ENCODE data around the gene CTNS.

Gene CTNS

DNA sequence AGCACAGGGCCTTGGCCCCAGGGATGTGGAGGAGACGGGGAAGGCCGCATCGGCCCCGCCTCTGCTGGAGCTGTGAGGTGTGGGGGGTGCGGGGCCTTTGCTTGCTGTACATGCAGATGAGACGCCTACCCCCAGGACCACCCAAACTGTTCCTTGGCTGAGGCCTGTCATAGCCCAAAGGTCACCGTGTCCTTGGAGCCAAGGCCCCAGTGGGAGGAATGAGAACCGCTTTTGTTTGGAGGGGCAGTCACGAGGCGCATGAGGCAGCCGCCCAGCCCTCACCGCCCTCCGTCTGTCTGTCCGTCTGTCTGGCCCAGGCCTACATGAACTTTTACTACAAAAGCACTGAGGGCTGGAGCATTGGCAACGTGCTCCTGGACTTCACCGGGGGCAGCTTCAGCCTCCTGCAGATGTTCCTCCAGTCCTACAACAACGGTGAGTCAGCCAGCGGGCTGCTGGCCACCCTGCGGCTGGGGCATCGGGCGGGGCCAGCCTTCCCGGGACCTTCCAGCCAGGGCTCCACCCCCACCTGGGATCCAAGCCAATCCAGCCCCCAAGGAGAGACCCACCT, 23.1 kb downstream of the CTNS start:
- peak; percentile 81 for DNase-seq (ENCODE audit: low read depth)

DNA sequence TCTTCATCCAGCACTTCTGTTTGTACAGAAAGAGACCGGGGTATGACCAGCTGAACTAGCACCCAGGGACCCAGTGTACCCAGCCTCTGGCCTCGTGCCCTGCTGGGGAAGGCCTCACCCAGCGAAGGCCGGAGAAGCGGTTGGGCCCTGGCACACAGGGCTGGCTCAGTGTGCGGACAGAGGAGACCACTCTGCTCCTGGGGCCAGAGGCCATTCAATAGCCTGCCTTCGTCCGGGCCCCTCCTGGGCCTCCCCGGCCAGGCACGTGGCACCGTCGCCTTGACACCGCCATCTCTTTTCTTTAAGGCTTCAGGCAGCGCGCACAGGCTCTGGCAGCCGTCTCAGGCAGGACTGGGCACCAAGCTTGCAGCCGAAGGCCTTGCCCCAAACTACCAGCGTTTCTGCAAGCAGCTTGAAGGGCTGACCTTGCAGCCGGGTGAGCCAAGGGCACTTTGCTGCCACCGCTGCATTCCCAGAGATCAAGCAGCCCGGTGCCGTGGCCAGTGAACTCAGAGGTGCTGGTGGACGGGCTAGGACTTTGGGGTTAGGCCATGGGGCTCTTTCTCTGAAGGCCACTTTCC, 23.8 kb downstream of the CTNS start:
- no peak for DNase-seq (ENCODE audit: low read depth)

DNA sequence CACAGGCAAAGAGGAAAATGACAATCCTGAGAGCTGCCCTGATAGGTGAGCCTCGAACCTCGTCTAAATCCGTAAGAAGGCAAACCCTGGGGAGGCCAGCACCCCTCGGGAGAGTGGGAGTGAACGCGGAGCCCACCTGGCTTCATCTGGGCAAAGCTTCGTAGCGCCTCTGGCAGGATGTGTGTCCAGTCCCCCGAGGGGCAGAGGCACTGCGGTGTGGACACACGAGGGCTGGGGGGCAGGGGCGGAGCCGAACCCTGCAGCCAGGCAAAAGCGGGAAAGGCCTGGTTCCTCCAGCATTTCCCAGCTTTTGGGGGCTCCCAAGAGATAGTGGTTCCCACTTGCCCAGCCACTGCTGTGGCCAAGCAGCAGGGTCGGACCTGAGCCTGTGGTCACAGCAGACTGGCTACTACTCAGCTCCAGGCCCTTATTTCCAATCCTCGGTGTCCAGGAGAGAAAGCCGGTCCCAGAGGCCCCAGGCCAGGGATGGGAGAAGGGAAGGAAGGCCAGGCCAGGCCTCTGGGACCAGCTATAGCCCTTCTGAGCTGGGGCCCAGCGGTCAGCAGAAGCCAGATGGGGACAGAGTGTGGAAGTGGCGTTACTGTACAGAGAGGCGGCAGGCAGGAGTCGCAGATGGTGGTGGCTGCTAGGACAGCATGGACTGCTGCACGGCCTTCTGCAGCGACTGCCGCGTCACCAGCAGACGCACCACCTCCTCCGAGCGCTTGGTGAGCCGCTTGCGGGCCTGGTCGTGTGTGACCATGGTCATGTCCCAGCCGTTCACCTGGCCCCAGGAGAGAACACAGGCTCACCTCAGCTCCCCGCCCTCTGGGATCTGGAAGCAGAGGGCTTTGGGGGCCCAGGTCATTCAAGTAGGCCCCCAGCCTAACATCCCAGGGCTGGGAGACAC, 26.8 kb downstream of the CTNS start:
- DNase-seq (ENCODE audit: low read depth), result no peak

DNA sequence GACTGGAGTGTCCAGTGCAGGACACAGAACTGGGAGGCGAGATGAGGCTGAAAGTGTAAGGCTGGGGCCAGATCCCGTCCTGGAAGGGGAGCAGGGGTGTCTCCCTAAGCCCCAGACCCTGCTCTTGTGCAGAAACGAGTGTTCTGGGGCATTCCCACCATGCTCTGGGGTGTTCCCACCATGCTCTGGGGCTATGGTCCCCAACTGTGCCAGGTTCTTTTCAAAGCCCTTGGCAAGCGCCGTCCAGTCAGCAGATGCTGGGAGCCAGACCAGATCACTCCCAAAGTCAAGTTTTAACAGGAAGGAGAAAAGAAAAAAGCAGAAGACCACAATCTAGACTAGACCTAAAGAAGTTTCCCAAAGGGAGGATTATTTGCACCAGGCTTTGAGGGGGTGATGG, 29.3 kb downstream of the CTNS start:
- no peak for DNase-seq (ENCODE audit: low read depth)

DNA sequence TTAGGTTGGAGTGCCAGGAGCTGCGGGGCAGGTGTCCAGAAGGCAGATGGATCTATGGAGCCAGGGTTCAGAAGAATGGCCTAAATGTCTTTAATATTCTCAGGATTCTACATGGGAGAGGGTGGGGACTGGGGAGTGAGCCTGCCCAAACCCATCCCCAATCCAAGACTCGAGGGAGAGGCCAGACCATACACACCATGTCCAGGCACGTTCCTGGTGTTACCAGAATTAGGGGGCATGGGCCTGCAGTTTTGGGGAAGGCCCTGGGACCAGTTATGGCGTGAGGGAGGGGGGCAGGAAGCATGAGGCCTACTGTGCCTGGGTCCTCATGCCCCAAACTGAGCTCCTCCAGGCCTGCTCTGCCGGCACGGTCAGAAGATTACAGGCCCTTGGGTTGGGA, 30.0 kb downstream of the CTNS start:
- DNase-seq (ENCODE audit: low read depth), result no peak

DNA sequence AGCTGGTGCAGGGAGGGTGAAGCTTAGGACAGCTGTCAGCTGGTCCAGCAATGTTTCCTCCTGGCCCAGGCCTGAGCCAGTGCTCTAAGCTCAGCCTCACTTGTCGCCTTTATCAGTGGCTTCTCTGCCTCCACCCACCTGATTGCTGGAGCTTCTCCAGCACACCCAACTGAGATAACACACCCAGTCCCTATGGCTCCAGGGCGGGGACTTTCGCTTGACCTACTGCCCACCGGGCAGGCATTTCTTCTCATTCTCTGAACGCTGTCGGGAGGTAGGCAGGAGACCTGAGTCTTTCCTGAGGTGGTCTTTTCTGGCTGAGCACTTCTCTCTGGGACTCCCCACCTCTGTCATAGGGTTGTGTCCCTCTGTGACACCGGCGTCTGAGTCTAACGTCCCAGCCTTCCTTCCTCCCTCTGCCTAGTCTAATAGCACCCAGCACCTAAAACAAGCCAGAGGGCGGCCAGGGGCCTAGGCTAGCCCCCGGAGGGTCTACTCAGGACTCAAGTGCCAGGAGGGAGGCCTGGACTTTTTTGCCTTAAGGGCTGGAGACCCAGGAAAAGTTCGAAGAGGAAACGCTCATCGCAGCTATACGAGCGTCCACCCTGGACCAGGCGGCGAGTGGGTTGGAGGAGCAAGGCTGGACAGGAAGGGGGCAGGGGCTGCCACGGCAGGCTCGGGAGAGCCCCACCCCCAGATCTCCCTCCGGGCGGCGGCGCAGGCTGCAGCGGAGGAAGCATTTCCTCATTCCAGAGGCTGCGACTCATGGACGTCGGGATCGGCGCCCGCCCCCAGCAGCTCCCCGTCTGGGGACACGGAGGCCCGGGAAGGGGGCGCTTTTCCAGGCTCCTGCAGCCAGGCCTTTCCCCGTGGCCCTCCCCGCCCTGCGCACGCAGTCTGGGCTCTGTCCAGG, 31.1 kb downstream of the CTNS start:
- DNase-seq (ENCODE audit: low read depth), result peak; percentile 84

DNA sequence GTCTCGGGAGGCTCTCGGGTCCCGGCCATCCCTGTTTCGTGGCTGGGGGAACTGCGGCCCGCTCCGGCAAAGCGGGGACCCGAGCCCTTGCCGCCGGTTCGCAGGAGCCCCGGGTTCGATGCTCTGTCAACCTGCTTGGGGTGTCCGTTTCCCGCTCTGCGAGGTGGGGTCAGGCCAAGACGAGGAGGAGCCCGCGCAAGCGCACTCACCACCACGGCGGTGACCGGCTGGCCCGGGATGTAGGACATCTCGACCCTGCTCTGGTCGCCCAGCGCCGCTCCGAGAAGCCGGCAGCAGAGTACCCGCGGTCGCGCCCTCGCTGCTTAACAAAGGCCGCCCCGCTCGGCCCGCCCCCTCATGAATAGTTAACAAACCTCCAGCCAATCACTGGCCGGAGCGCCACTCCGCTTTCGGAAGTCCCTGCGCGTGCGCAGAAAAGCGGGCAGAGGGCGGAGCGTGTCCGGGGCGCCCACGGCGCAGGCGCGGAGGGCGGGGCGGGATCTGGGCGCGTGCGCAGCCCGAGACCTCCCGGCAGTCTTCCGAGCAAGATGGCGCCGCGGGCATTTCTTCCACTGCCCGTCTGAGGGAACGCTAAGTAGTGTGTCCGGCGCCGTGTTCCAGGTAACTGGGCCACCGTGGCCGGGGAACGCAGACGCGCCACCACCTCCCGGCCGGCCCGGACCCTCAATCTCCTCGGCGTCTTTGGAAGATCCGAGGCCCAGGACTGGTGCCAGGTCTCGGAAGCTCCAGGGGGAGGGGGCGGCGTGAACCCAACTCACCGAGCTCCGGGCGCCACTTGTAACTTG, 31.9 kb downstream of the CTNS start, which contains the start of the genes EMC6 and TAX1BP3:
TSS of gene EMC6 (plus strand) at position 534 of the 806 bp plus-strand sequence. CDS start 335 bp downstream, outside the sequence.
TSS of gene TAX1BP3 (minus strand) at position 300 of the 806 bp plus-strand sequence. CDS start at position 248, 52 bp downstream.
- peak; percentile 96 for DNase-seq (ENCODE audit: low read depth)

DNA sequence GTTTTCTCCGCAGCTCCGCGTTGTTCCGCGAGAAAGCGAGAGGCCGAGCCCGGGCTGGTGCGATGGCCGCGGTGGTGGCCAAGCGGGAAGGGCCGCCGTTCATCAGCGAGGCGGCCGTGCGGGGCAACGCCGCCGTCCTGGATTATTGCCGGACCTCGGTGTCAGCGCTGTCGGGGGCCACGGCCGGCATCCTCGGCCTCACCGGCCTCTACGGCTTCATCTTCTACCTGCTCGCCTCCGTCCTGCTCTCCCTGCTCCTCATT, 32.5 kb downstream of the CTNS start:
- no peak for DNase-seq (ENCODE audit: low read depth)

DNA sequence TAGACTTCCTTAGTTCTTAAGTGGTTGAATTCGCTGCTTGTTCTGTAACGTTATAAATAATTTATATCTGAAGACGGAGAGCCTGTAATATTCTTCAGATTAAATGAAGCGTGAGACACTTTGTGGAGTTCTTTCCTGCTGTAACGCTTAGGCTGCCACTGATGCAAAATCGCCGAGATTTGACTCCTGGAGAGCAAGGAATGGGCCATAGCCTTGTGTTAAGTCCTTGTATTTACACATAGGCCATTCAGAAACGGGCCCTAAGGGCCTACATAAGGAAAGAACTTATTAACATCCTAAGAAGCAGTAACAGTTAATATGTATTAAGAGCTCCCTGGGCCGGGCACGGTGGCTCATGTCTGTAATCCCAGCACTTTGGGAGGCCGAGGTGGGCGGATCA, 33.0 kb downstream of the CTNS start:
- no peak for DNase-seq (ENCODE audit: low read depth)

DNA sequence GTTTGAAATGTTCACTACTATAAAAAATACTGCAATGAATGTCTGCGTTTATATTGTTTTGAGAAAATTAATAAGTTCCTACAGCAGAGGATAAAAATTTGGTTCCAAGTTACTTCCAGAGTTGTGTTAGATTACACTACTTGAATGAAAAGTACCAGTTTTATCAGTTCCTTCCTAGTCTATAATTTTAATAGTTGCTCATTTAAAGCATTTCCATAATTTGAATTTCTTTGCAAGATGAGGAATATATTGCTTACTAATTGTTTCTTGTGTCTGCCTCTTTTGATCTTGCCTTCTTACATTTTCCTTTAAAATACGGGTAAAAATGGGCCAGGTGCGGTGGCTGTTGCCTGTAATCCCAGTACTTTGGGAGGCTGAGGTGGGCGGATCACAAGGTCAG, 36.0 kb downstream of the CTNS start:
- no peak for DNase-seq (ENCODE audit: low read depth)

DNA sequence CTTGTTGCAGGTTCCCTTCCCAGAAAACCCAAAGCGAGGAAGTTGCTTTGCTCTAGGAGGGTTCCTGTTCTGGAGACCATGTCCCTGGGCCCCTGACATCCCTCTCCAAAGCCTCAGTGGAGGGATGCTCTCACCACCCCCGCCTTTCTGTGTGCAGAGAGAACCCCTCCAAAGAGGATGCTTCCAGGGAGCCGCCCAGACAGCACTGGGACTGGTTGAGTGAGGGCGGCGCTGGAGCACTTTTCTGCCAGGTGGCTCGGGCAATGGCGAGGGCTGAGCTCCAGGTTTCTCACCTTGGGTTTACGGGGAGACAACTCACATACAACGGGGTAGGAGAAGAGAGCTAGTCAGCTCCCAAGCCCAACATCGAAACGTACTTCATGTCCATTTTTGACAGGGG, 39.3 kb downstream of the CTNS start:
- DNase-seq (ENCODE audit: low read depth), result no peak

DNA sequence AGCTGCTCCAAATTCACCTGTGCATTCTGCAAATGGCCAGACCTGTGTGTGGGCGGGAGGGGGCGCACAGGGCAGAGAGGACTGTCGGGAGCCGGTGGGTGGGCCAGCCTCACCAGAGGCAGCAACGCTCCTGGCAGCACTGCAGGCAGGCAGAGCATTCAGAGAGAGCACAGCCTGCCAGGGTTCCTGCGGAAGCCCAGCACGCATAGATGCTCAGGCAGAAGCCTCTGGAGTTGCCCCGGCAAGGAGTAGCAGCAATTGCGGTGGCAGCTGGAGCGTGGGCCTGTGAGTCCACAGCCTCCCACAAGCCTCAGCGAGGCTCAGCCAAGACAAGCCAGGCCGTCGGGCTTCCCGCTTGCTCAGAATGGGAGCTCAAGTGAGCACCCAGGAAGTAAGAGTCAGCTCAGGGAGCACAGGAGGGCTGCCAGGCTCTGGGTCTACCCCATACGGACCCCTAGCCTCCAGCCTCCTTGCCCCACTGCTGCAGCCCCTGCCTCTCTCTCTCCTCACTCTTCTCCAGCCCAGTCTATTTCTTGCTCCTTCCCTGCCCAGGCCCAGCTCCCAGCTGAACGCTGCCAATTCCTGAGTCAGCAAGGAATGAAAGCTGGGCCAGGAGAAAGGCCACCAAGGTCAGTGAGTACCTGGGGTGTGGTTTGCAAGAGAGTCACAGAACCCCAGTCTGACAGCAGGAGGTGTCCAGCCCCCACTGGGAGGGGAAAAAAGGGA, 41.7 kb downstream of the CTNS start:
- DNase-seq (ENCODE audit: low read depth), result no peak

DNA sequence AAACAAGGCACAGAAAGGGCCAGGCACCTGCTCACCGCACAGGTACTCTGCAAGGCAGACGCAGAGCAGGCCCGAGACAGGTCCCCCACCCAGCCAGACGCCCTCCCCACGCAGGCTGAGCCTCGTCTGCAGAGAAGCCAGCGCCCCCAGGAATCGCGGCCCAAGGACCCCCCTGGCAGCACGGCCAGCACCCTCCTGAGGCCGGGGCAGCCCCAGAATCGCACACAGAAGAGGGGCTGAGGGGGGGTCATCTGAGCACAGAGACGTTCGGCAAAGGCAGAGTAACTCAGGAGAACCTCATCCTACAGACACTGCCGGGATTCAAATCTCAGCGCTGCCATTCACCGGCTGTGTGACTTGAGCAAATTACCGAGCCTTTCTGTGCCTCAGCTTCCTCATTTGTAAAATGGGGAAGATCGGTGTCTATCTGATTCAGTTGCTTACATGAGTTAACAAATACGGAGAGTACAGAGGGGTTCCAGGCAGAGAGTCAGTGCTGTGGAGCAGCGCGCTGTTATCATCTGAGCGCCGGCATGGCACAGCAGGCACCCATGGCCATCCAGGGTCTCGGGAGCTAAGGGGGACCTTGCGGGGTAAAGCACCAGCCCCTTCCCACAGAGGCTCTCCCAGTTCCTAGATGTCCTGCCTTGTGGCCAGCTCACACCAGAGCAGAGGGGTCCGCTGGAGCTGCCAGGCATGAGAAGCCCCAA, 42.4 kb downstream of the CTNS start:
- DNase-seq (ENCODE audit: low read depth), result no peak

DNA sequence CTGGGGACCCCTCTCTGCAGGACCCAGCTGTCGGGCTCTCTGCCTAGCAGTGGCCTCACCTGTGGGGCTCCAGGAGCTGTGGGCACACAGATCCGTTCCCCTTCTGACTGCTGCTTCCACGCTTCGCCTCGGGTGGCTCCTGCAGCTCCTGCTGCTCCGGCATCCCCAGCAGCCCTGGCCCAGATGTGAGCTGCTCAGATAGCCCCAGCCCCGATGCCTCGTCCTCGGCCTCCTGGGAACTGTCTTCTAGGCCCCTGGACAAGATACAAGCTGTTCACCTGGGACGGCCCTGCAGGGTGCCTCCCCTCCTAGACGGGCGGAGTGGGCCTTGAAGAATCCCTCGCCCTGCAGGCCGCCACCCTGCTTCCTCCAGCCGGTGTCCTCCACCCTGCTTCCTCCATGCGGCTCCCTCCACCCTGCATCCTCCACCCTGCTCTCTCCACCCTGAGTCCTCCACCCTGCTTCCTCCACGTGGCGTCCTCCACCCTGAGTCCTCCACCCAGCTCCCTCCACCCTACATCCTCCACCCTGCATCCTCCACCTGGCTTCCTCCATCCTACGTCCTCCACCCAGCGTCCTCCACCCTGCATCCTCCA, 43.1 kb downstream of the CTNS start:
- DNase-seq (ENCODE audit: low read depth), result no peak

DNA sequence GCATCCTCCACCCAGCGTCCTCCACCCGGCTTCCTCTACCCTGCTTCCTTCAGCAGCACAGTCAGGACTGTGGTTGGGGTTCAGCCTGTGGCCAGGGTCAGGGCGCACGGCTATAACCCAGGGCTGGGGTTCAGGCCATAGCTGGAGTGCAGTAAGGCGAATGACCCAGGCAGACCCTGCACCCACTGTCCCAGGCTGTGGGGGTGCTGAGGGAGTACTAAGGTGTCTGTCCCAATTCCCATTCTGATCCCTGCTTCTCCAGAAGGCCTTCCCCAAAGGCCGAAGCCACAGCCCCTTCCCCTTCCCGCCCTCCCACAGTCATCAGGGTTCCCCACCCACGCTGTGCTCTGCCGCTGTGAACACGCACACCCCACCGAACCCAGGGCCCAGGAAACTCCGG, 44.5 kb downstream of the CTNS start:
- DNase-seq (ENCODE audit: low read depth), result no peak

DNA sequence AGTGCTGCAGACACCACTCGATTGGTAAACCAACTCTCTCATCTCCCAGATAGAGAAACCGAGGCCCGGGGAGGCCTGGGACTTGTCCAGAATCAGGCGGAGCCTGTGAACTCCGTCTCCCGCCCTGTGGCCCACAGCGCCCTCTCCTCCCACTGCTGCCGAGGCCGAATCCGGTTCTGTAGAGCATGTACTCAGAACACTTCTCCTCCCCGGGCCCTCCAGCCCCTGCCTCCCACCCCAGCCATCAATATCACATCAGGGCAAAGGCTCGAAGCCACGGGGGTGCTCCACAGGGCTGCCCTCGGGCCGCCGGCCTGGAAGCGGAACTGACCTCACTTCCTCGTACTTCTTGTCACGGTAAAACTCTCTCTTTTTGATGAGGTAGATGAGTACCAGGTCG, 45.0 kb downstream of the CTNS start:
- no peak for DNase-seq (ENCODE audit: low read depth)

DNA sequence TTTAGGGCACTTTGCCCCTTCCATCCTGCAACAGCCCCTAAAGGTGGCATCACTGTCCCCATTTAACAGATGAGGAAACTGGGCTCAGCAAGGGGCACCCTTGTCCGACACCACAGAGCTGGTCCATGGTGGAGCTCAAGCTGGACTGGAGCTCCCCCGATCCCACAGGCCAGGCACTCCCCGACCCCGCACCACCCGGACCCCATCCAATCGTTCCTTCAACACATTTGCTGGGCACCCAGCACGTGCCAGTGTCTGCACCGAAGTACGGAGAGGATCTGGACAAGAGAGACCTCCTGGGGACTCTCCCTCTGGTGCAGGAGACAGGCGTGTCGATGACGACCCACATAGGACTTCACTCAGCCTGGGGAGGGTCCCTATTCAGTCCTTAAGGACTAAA, 45.5 kb downstream of the CTNS start:
- no peak for DNase-seq (ENCODE audit: low read depth)

DNA sequence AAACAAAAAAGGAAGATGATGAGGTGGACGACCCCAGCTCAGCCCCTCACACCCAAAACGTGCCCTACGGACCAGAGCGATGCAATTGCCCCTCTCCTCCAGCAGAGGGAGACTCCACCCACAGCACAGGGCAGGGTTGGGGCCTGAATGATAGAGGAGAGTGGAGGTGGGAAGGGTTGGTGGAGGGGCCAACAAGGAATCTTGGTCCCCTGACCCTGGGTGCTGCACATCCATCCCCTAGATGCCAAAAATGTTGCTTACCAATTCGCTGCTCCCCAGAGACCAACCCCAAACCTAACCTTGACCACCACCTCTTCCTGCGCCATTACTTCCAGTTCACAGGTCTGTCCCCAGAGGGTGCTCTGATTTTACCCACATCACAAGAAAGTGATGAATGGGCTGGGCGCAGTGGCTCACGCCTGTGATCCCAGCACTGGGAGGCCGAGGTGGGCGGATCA, 46.5 kb downstream of the CTNS start:
- no peak for DNase-seq (ENCODE audit: low read depth)

DNA sequence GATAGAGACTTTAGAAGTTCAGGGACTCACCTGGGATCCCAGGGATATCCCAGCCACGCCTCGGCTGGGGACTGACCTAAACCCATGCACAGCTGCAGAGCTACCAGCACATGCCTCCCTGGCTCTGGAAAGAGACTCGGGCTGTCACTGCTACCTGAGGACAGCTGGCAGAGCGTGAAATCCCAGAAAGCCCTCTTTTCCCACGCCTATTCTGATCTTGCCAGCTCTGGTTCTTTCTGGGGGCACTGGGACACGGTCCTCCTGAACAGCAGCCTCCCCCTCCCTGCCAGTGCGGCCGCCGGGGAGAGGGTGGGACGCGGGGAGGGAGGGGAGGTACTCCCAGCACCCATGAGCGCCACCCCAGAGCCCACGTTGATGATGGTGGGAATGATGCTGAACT, 48.6 kb downstream of the CTNS start:
- no peak for DNase-seq (ENCODE audit: low read depth)

Data from GM04504 (cell line).